MM.1S (cell line): ENCODE data around the gene LASP1.

Experiments used
- DNase-seq: peaks from one replicate; pipeline ENCODE4 v3.0.0-alpha.2; 2015
- H2AFZ ChIP-seq: fragments of 300-600 bp; sonication (generic); 2 replicates; pipeline ENCODE4 v1.6.0; 2016; ENCODE audit warnings: antibody characterized with exemption, low read length
- H3F3A ChIP-seq: fragments of 300-600 bp; sonication (generic); 2 replicates; pipeline ENCODE4 v1.6.1; 2016; ENCODE audit warnings: mild to moderate bottlenecking, antibody characterized with exemption, low read length, moderate library complexity, mixed read lengths; ENCODE audit not compliant: insufficient read depth
- H3K27ac ChIP-seq: fragments of 300-600 bp; sonication (generic); 2 replicates; pipeline ENCODE4 v1.5.1; 2016; ENCODE audit warnings: mild to moderate bottlenecking, low read length
- H3K27me3 ChIP-seq: fragments of 300-600 bp; sonication (generic); replicated peaks from 2 replicates; pipeline ENCODE4 v1.6.0; 2016; ENCODE audit warnings: low read length; ENCODE audit not compliant: insufficient read depth
- H3K36me3 ChIP-seq: fragments of 300-600 bp; sonication (generic); replicated peaks from 2 replicates; pipeline ENCODE4 v1.6.1; 2016; ENCODE audit warnings: mild to moderate bottlenecking, low read length, mixed read lengths; ENCODE audit not compliant: insufficient read depth
- H3K4me1 ChIP-seq: fragments of 300-600 bp; sonication (generic); 2 replicates; pipeline ENCODE4 v1.6.1; 2016; ENCODE audit warnings: low read length, mixed read lengths
- H3K4me2 ChIP-seq: fragments of 300-600 bp; sonication (generic); 2 replicates; pipeline ENCODE4 v1.6.0; 2016; ENCODE audit warnings: low read depth, low read length
- H3K4me3 ChIP-seq: fragments of 300-600 bp; sonication (generic); 2 replicates; pipeline ENCODE4 v1.5.1; 2016; ENCODE audit warnings: low read length, mixed read lengths
- H3K79me2 ChIP-seq: fragments of 300-600 bp; sonication (generic); 2 replicates; pipeline ENCODE4 v1.6.1; 2016; ENCODE audit warnings: mixed run types, low read length, mixed read lengths
- H3K9ac ChIP-seq: fragments of 300-600 bp; sonication (generic); 2 replicates; pipeline ENCODE4 v1.6.1; 2016; ENCODE audit warnings: low read length, mixed read lengths
- H3K9me2 ChIP-seq: fragments of 300-600 bp; sonication (generic); replicated peaks from 2 replicates; pipeline ENCODE4 v1.6.1; 2016; ENCODE audit warnings: mild to moderate bottlenecking, low read length, mixed read lengths; ENCODE audit not compliant: insufficient read depth
- H3K9me3 ChIP-seq: fragments of 300-600 bp; sonication (generic); replicated peaks from 2 replicates; pipeline ENCODE4 v1.6.1; 2016; ENCODE audit warnings: mild to moderate bottlenecking, low read length, mixed read lengths; ENCODE audit not compliant: insufficient read depth
- H4K20me1 ChIP-seq: fragments of 300-600 bp; sonication (generic); 2 replicates; pipeline ENCODE4 v1.6.1; 2016; ENCODE audit warnings: mild to moderate bottlenecking, low read length, moderate library complexity, mixed read lengths; ENCODE audit not compliant: insufficient read depth
- EZH2 ChIP-seq: fragments of 300-600 bp; sonication (generic); optimal IDR thresholded peaks from 2 replicates; pipeline ENCODE3; 2017; ENCODE audit warnings: low read depth, mild to moderate bottlenecking, antibody characterized with exemption, low read length, mixed read lengths
- EZH2phosphoT487 ChIP-seq: fragments of 300-600 bp; sonication (generic); IDR thresholded peaks from 2 replicates; pipeline ENCODE4 v1.6.1; 2018; ENCODE audit warnings: antibody characterized with exemption, low read length
- TF ChIP-seq, protein P1 (sequence below): fragments of 300-600 bp; sonication (generic); IDR thresholded peaks from 2 replicates; pipeline ENCODE4 v1.5.1; 2016; ENCODE audit warnings: antibody characterized with exemption, low read length, mixed read lengths

LASP1 gene

DNA sequence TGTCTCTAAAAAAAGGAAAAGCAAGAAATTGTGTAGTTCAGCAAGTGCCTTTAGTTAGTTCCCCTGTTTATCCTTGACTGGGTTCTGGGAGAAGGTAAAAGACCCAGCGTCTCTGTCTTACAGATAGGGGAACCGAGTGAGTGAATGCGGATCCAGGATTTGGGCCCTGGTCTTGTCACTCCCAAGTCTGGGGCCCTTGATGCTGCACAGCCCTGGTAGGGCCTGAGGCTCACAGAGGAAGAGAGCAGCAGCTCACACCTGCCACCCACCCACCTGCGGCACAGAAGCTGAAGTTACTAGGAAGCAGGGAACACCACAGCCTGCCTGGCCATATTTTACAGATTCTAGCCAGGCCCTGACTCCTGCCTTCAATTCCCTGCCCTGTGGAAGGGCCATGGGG is 22.2 kb downstream of the LASP1 start:
- Histone ChIP-seq H3K27ac (no peak overlapping the region), H3K27me3 (no peaks in the 10 kb centered on the region), H2AFZ (no peak overlapping the region), H3K36me3 (no peaks in the 10 kb centered on the region), H3K4me1 (peaks cover 8% of the 10 kb centered on the region), H3K79me2 (peaks cover 41% of the 10 kb centered on the region), H3K9ac (no peak overlapping the region), H3K4me2 (no peak overlapping the region), H3K9me2 (no peaks in the 10 kb centered on the region), H3F3A (no peaks in the 10 kb centered on the region), H3K4me3 (no peak overlapping the region), H4K20me1 (0 out of 2 replicates have a peak, but pooled peaks cover 3% of the 10 kb centered on the region), H3K9me3 (no peaks in the 10 kb centered on the region)
- DNase-seq, result no peak
- TF ChIP-seq EZH2phosphoT487 (no peak), EZH2 (no peak)
- TF ChIP-seq, protein P1, sequence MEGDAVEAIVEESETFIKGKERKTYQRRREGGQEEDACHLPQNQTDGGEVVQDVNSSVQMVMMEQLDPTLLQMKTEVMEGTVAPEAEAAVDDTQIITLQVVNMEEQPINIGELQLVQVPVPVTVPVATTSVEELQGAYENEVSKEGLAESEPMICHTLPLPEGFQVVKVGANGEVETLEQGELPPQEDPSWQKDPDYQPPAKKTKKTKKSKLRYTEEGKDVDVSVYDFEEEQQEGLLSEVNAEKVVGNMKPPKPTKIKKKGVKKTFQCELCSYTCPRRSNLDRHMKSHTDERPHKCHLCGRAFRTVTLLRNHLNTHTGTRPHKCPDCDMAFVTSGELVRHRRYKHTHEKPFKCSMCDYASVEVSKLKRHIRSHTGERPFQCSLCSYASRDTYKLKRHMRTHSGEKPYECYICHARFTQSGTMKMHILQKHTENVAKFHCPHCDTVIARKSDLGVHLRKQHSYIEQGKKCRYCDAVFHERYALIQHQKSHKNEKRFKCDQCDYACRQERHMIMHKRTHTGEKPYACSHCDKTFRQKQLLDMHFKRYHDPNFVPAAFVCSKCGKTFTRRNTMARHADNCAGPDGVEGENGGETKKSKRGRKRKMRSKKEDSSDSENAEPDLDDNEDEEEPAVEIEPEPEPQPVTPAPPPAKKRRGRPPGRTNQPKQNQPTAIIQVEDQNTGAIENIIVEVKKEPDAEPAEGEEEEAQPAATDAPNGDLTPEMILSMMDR, result no peak

DNA sequence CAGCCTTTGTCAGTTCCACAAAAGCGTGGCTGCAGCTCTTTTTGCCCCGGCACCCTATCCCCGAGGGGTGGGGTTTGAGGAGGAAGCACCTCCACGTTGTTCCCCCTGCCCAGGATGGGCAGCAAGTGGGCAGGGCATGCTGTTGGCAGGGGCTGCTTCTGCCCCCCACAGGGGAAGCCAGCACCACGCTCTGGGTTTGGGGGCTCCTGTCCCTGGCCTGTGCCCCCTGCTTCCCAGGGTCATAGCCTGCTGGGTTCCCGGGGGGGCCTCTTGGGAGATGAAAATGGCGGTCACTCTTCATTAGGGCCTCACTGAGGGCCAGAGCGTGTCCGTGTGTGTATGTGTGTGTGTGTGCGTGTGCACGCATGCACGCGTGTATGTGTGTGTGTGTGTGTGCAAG is 22.8 kb downstream of the LASP1 start:
- H3K4me2 ChIP-seq, result no peak overlapping the region
- no peak overlapping the region for H2AFZ ChIP-seq
- H3K4me1 ChIP-seq, result peaks cover 14% of the 10 kb centered on the region
- no peaks in the 10 kb centered on the region for H3K36me3 ChIP-seq
- H4K20me1 ChIP-seq, result 0 out of 2 replicates have a peak, but pooled peaks cover 1% of the 10 kb centered on the region
- no peaks in the 10 kb centered on the region for H3K9me2 ChIP-seq
- peaks cover 41% of the 10 kb centered on the region for H3K79me2 ChIP-seq
- H3K27me3 ChIP-seq, result no peaks in the 10 kb centered on the region
- H3F3A ChIP-seq, result peaks cover 5% of the 10 kb centered on the region
- H3K9me3 ChIP-seq, result no peaks in the 10 kb centered on the region
- no peak for DNase-seq
- H3K4me3 ChIP-seq, result no peak overlapping the region
- TF ChIP-seq, protein P1, result no peak
- TF ChIP-seq EZH2phosphoT487 (no peak), EZH2 (no peak)
- no peak overlapping the region for H3K27ac ChIP-seq
- no peak overlapping the region for H3K9ac ChIP-seq

DNA sequence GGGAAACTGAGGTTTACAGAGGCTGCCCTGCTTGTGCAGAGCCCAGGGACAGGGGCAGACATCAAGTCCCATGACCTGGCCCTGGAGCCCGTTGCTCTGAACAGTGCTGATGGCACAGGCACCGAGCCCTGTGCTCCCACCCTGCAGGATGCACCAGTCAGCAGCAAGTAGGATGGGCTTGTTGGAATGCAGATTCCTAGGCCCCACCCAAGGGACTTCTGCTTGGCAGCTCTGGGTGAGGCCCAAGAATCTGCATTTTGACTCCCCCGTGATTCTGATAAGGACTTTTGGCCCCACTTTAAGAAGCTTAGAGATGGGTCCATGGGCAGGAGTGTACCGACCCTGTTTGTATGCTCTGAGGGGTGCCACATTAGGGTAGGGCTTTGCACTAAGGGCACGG is 23.3 kb downstream of the LASP1 start:
- H3K36me3 ChIP-seq, result no peaks in the 10 kb centered on the region

More for the DNA sequence above, 23.3 kb downstream of the LASP1 start:
- H3K79me2 ChIP-seq, result peaks cover 38% of the 10 kb centered on the region
- H3K27ac ChIP-seq, result no peak overlapping the region
- no peak overlapping the region for H3K4me2 ChIP-seq
- H3K27me3 ChIP-seq, result no peaks in the 10 kb centered on the region
- no peak for DNase-seq
- H4K20me1 ChIP-seq, result no peaks in the 10 kb centered on the region
- no peak overlapping the region for H2AFZ ChIP-seq
- H3K9me2 ChIP-seq, result no peaks in the 10 kb centered on the region
- H3K4me3 ChIP-seq, result no peak overlapping the region
- H3F3A ChIP-seq, result peaks cover 10% of the 10 kb centered on the region
- H3K9me3 ChIP-seq, result no peaks in the 10 kb centered on the region
- H3K9ac ChIP-seq, result no peak overlapping the region
- no peak for TF ChIP-seq EZH2phosphoT487
- TF ChIP-seq, protein P1, result no peak
- peaks cover 19% of the 10 kb centered on the region for H3K4me1 ChIP-seq
